HG02588 (cell line): ENCODE results near the gene ANKHD1.

Experiments used
- ATAC-seq: cut with Tn5 transposase; IDR thresholded peaks from one replicate; pipeline ENCODE4 v1.9.1; 2021; ENCODE audit warnings: mild to moderate bottlenecking, moderate library complexity; ENCODE audit not compliant: unreplicated experiment

ANKHD1 gene

GRCh38 chr5:140588311-140589070, 186.9 kb downstream of the ANKHD1 start:
- ATAC-seq, result no peak
